WTC11 (cell line): Measurements from ENCODE around the gene D2HGDH. TPM values are rescaled to one million over a fixed set of nuclear protein-coding genes. Genes with fewer than 3 reads are reported as not detected.

ENCODE experiments used
- ATAC-seq: fragments of 200-7000 bp; cut with Tn5 transposase; 2 replicates; pipeline ENCODE4 v1.10.0; 2021; ENCODE audit warnings: mild to moderate bottlenecking, moderate library complexity
- CTCF ChIA-PET: fragments of 300-600 bp; sonication (Branson Sonifier 250); formaldehyde crosslinking; loops from one replicate; lab custom pipeline; 2021; ENCODE audit warnings: antibody characterized with exemption; lab: Charles Lee
- POLR2A ChIA-PET: fragments of 350-600 bp; sonication (Branson Sonifier 250); formaldehyde crosslinking; loops from one replicate; lab custom pipeline; 2021; ENCODE audit warnings: antibody characterized with exemption; lab: Charles Lee
- DNase-seq: peaks from one replicate; pipeline ENCODE4 v3.0.0; 2021; ENCODE audit warnings: low spot score
- H3K27ac Mint-ChIP-seq: 2 replicates; pipeline ENCODE4 v1.8.0; 2021; ENCODE audit warnings: mixed read lengths
- H3K27me3 Mint-ChIP-seq: 2 replicates; pipeline ENCODE4 v1.8.0; 2021; ENCODE audit warnings: low read depth, mild to moderate bottlenecking, moderate library complexity, mixed read lengths
- H3K36me3 Mint-ChIP-seq: 2 replicates; pipeline ENCODE4 v1.8.0; 2021; ENCODE audit warnings: mixed read lengths
- H3K4me1 Mint-ChIP-seq: 2 replicates; pipeline ENCODE4 v1.8.0; 2022; ENCODE audit warnings: mixed read lengths
- H3K4me3 Mint-ChIP-seq: 2 replicates; pipeline ENCODE4 v1.8.0; 2021; ENCODE audit warnings: mild to moderate bottlenecking, moderate library complexity, mixed read lengths
- H3K9me3 Mint-ChIP-seq: 2 replicates; pipeline ENCODE4 v1.8.0; 2021; ENCODE audit warnings: mixed read lengths
- ARID4B ChIP-seq: sonication (generic); formaldehyde crosslinking; IDR thresholded peaks from 2 replicates; pipeline ENCODE4 v1.8.0; 2023; ENCODE audit warnings: missing genetic modification reagents, mild to moderate bottlenecking, borderline replicate concordance
- E2F1 ChIP-seq: sonication (generic); formaldehyde crosslinking; IDR thresholded peaks from 2 replicates; pipeline ENCODE4 v1.8.0; 2022; ENCODE audit warnings: mild to moderate bottlenecking, missing genetic modification reagents
- E2F4 ChIP-seq: sonication (generic); formaldehyde crosslinking; IDR thresholded peaks from 2 replicates; pipeline ENCODE4 v1.8.1; 2022; ENCODE audit warnings: low read depth, mild to moderate bottlenecking, moderate library complexity, missing genetic modification reagents, borderline replicate concordance
- E2F5 ChIP-seq: sonication (generic); formaldehyde crosslinking; IDR thresholded peaks from 2 replicates; pipeline ENCODE4 v1.8.1; 2022; ENCODE audit warnings: mild to moderate bottlenecking, moderate library complexity, missing genetic modification reagents
- ERG ChIP-seq: fragments of 250-450 bp; sonication (Bioruptor Pico); IDR thresholded peaks from 2 replicates; pipeline ENCODE4 v1.8.0; 2021; ENCODE audit warnings: mild to moderate bottlenecking
- FOXJ3 ChIP-seq: sonication (generic); formaldehyde crosslinking; IDR thresholded peaks from 2 replicates; pipeline ENCODE4 v1.9.0; 2021; ENCODE audit warnings: missing genetic modification reagents, mild to moderate bottlenecking, borderline replicate concordance
- MYBL2 ChIP-seq: sonication (generic); formaldehyde crosslinking; IDR thresholded peaks from 2 replicates; pipeline ENCODE4 v1.8.1; 2023; ENCODE audit warnings: mild to moderate bottlenecking, moderate library complexity, missing genetic modification reagents
- NFATC4 ChIP-seq: fragments of 250-450 bp; sonication (Bioruptor Pico); IDR thresholded peaks from 2 replicates; pipeline ENCODE4 v1.9.0; 2021; ENCODE audit warnings: mild to moderate bottlenecking
- NR2C2 ChIP-seq: sonication (generic); formaldehyde crosslinking; IDR thresholded peaks from 2 replicates; pipeline ENCODE4 v1.8.0; 2022; ENCODE audit warnings: mild to moderate bottlenecking, missing genetic modification reagents
- PRRX2 ChIP-seq: fragments of 250-450 bp; sonication (Bioruptor Pico); IDR thresholded peaks from 2 replicates; pipeline ENCODE4 v1.8.0; 2021; ENCODE audit warnings: mild to moderate bottlenecking
- SMAD3 ChIP-seq: sonication (generic); formaldehyde crosslinking; IDR thresholded peaks from 2 replicates; pipeline ENCODE4 v1.8.0; 2022; ENCODE audit warnings: missing genetic modification reagents, mild to moderate bottlenecking, borderline replicate concordance
- SP1 ChIP-seq: sonication (generic); formaldehyde crosslinking; conservative IDR thresholded peaks from 2 replicates; pipeline ENCODE4 v1.8.1; 2022; ENCODE audit warnings: missing genetic modification reagents
- USF1 ChIP-seq: sonication (generic); formaldehyde crosslinking; IDR thresholded peaks from 2 replicates; pipeline ENCODE4 v1.8.0; 2022; ENCODE audit warnings: mild to moderate bottlenecking, missing genetic modification reagents
- USF2 ChIP-seq: sonication (generic); formaldehyde crosslinking; IDR thresholded peaks from 2 replicates; pipeline ENCODE4 v1.8.1; 2023; ENCODE audit warnings: mild to moderate bottlenecking, missing genetic modification reagents, moderate library complexity
- ZMAT4 ChIP-seq: fragments of 250-450 bp; sonication (Bioruptor Pico); IDR thresholded peaks from 2 replicates; pipeline ENCODE4 v1.9.0; 2021; ENCODE audit warnings: mild to moderate bottlenecking
- ZNF219 ChIP-seq: sonication (generic); formaldehyde crosslinking; IDR thresholded peaks from 2 replicates; pipeline ENCODE4 v1.8.0; 2023; ENCODE audit warnings: missing genetic modification reagents, mild to moderate bottlenecking, borderline replicate concordance
- ZNF232 ChIP-seq: sonication (generic); formaldehyde crosslinking; IDR thresholded peaks from 2 replicates; pipeline ENCODE4 v1.8.0; 2022; ENCODE audit warnings: mild to moderate bottlenecking, missing genetic modification reagents
- ZNF416 ChIP-seq: fragments of 250-450 bp; sonication (Bioruptor Pico); IDR thresholded peaks from 2 replicates; pipeline ENCODE4 v1.9.0; 2021; ENCODE audit warnings: mild to moderate bottlenecking, inconsistent platforms
- ZSCAN18 ChIP-seq: fragments of 250-450 bp; sonication (Bioruptor Pico); IDR thresholded peaks from 2 replicates; pipeline ENCODE4 v2.1.2; 2022; ENCODE audit warnings: mild to moderate bottlenecking, moderate library complexity
- total RNA-seq: library from RNA; stranded (reverse); gene quantifications from 3 replicates; pipeline ENCODE4 v1.2.3, GENCODE V29; 2021

D2HGDH gene
- total RNA-seq, 1 experiment from 2014 or later, result 22.7 TPM

GRCh38 chr2:241812730-241813643 lies 78.6 kb downstream of the D2HGDH start:
- no peak overlapping the region for H3K4me3 Mint-ChIP-seq
- DNase-seq, result no peak

GRCh38 chr2:241813644-241814392 lies 79.4 kb downstream of the D2HGDH start:
- H3K4me3 Mint-ChIP-seq, result no peak overlapping the region
- peaks cover 4% of the 10 kb centered on the region for H3K4me1 Mint-ChIP-seq
- H3K9me3 Mint-ChIP-seq, result no peaks in the 10 kb centered on the region
- ChIA-PET POLR2A (interaction anchor here (0.6 kb wide), 1 partner anchor 49 kb away, joined by 4 read pairs; no protein-coding TSS in a partner anchor), CTCF (no interaction called here)
- DNase-seq, result no peak
- no peak overlapping the region for H3K27ac Mint-ChIP-seq
- peaks cover 3% of the 10 kb centered on the region; the same call in 1 of the 2 replicates for H3K27me3 Mint-ChIP-seq
- no peak for ATAC-seq
- H3K36me3 Mint-ChIP-seq, result no peaks in the 10 kb centered on the region
- TF ChIP-seq ARID4B (CRISPR knock-in tag) (no peak), ZMAT4 (CRISPR knock-in tag) (no peak), E2F5 (CRISPR knock-in tag) (no peak), USF1 (CRISPR knock-in tag) (no peak), ZNF232 (CRISPR knock-in tag) (no peak), NR2C2 (CRISPR knock-in tag) (no peak), ZSCAN18 (CRISPR knock-in tag) (no peak), ERG (no peak), SMAD3 (CRISPR knock-in tag) (no peak), E2F1 (no peak)

More at GRCh38 chr2:241812730-241813643, 78.6 kb downstream of the D2HGDH start:
- ATAC-seq, result no peak
- Mint-ChIP-seq H3K36me3 (no peaks in the 10 kb centered on the region), H3K27me3 (peaks cover 3% of the 10 kb centered on the region; the same call in 1 of the 2 replicates), H3K4me1 (peaks cover 12% of the 10 kb centered on the region), H3K9me3 (no peaks in the 10 kb centered on the region), H3K27ac (no peak overlapping the region)
- ChIA-PET CTCF (no interaction called here), POLR2A (no interaction called here)
- TF ChIP-seq NFATC4 (CRISPR knock-in tag) (no peak), E2F4 (CRISPR knock-in tag) (no peak), PRRX2 (CRISPR knock-in tag) (no peak), SP1 (CRISPR knock-in tag) (no peak), ZNF219 (CRISPR knock-in tag) (no peak), USF2 (CRISPR knock-in tag) (no peak), FOXJ3 (CRISPR knock-in tag) (no peak), ZNF416 (CRISPR knock-in tag) (no peak), NR2C2 (CRISPR knock-in tag) (no peak), MYBL2 (CRISPR knock-in tag) (no peak)
